ENCODE measurements around the gene GFAP. TPM values are rescaled to one million over a fixed set of nuclear protein-coding genes. Genes with fewer than 3 reads are reported as not detected.

The GFAP gene
- total and polyA plus RNA-seq, 11 donors, result 0.94 to 12.4 (median 5.8) TPM

DNA sequence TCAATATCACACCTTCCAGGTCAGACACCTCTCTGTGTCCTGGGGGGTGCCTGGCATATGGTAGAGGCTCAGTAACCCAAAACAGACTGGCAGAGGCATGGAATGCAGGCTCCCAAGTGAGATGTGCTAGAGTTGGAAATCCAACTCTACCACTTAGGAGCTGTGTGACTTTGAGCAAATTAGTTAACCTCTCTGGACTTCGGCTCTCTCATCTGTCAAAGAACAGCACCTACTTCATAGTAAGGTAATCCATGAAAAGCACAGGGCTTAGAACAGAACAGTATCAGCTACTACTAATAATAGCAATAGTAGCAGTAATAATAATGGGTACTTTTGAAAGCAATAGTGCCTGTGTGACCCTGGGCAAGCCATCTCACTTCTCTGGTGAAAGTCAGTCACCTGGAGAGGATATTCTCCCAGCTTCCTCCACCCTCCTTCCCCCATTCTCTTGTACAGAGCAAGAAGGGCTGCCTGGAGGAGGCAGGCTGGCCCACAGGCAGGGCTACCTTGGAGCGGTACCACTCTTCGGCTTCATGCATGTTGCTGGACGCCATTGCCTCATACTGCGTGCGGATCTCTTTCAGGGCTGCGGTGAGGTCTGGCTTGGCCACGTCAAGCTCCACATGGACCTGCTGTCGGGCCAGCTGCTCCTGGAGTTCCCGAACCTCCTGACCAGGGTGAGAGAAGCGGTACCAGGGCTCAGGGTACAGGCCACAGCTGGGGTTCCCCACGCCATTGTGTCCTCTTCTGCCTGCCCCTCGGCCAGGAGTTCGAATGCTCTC is 2.3 kb downstream of the GFAP start:
- no peak for ATAC-seq
- Histone ChIP-seq H3K4me1 (peaks cover 0 to 35% (median 16%) of the 10 kb centered on the region in 12 donors), H3K36me3 (no peaks in the 10 kb centered on the region), H3K27me3 (peaks cover 0 to 25% (median 0%) of the 10 kb centered on the region in 9 donors), H3K9me3 (no peaks in the 10 kb centered on the region), H3K4me3 (no peak overlapping the region), H3K27ac (no peak overlapping the region)
- DNase-seq, result no peak
- intact Hi-C loops (cut with DNase I), result loop anchor here in 5 of 10 donors (10.0 kb wide), 2 partner anchors 182 to 282 kb away; no protein-coding TSS in a partner anchor
- no peak for TF ChIP-seq POLR2A (IDR thresholded peaks at IDR 0.05)
- 82 to 85% (median 83%) methylated on average over 14 of the region's 14 CpGs for whole genome bisulfite sequencing, 4 donors

DNA sequence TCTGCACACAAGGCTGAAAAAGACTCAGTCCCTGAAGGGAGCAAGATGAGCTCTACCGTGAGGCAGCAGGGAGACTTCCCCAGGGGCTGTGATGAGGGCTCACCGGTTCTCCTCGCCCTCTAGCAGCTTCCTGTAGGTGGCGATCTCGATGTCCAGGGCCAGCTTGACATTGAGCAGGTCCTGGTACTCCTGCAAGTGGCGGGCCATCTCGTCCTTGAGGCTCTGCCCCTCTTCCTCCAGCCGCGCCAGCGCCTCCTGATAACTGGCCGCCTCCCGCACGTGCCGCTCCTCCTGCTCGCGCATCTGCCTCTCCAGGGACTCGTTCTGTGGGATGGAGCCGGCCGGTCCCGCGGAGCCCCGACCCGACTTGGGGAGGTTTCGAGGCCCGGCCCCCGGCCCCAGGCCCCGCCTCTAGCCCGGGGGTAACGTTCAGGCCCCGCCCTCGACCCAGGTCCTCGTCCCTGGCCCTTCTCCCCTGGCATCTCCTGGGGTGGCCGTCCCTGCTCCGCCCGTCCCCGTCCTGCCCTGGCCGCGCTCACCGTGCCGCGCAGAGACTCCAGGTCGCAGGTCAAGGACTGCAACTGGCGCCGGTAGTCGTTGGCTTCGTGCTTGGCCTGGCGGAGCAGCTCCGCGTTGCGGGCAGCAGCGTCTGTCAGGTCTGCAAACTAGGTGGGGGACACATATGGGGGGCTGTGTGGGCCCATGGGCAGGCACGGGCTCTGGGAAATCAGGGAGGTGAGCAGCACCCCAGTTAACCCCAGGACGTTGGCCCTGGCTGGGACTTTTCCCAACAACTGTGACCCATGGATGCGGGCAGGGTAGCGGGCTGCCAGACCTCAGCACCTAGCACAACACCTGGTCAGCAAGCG is 3.9 kb downstream of the GFAP start:
- H3K4me3 ChIP-seq, result peak overlapping the region in 10 of 12 donors; percentile 17 to 50 (median 42)
- H3K27ac ChIP-seq, result peak overlapping the region in 8 of 12 donors; percentile 33 to 59 (median 53)
- intact Hi-C loops (cut with DNase I), result loop anchor here in 5 of 10 donors (10.0 kb wide), 2 partner anchors 183 to 283 kb away; no protein-coding TSS in a partner anchor
- peak; percentile 56 to 86 (median 78) for ATAC-seq
- peaks cover 0 to 25% (median 0%) of the 10 kb centered on the region in 9 donors for H3K27me3 ChIP-seq
- 12 to 14% (median 13%) methylated on average over 36 to 56 of the region's 56 CpGs for WGBS, 4 donors
- peaks cover 0 to 23% (median 9%) of the 10 kb centered on the region in 12 donors for H3K4me1 ChIP-seq
- DNase-seq, result peak; percentile 63 to 80 (median 74)
- no peaks in the 10 kb centered on the region for H3K36me3 ChIP-seq
- no peaks in the 10 kb centered on the region for H3K9me3 ChIP-seq
- TF ChIP-seq POLR2A (IDR thresholded peaks at IDR 0.05), result no peak
- TF ChIP-seq CTCF (IDR thresholded peaks at IDR 0.05), result peak; percentile 21 to 69 (median 54)

DNA sequence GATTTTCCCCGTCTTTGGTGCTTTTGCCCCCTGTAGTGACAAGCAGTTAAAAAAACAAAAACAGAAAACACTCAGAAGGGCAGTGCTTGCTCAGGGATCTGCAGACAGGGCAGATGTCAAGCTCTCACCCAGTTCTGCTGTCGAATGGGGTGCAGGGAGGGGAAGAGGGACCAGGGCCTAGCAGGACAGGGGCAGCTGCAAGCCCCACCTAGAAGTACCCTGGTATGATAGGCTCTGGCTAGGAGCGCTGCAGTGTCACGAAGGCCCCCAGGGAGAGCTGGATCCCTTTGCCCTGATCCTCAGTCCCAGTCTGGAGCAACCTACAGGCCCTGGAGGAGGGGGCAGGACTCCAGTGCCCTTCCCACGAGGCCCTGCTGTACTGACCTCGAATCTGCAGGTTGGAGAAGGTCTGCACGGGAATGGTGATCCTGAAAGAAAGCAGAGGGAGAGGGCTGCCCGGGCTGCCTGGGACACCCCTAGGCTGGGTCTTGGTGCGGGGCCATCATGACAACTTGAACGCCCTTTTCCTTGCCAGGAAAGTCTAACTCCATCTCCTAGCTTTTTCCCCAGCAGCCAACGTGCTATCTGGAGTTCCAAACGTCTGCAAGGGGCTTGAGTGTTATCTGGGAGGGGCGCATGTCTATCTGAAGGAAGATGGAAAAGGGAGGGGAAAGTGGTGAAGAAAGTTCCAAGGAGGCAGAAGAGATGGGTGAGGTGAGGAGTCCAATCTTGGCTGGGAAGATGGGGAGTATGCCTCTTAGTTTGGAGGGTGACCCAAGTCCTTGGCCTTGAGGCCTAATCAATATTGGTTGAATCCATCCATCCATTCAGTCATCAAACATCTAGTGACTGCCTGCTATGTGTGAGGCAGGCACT is 4.8 kb downstream of the GFAP start:
- peaks cover 0 to 25% (median 0%) of the 10 kb centered on the region in 9 donors for H3K27me3 ChIP-seq
- intact Hi-C loops (cut with DNase I), result loop anchor here in 5 of 10 donors (10.0 kb wide), 2 partner anchors 184 to 284 kb away; no protein-coding TSS in a partner anchor
- no peaks in the 10 kb centered on the region for H3K9me3 ChIP-seq
- DNase-seq (no peak), ATAC-seq (no peak)
- H3K4me3 ChIP-seq, result peak overlapping the region in 5 of 12 donors; percentile 33 to 48 (median 41)
- TF ChIP-seq POLR2A (IDR thresholded peaks at IDR 0.05) (no peak), CTCF (IDR thresholded peaks at IDR 0.05) (no peak)
- H3K27ac ChIP-seq, result peak overlapping the region in 2 of 12 donors; percentile 43 to 58
- 80 to 90% (median 85%) methylated on average over 11 to 13 of the region's 13 CpGs for WGBS, 4 donors
- no peaks in the 10 kb centered on the region for H3K36me3 ChIP-seq
- H3K4me1 ChIP-seq, result peaks cover 0 to 20% (median 6%) of the 10 kb centered on the region in 12 donors

DNA sequence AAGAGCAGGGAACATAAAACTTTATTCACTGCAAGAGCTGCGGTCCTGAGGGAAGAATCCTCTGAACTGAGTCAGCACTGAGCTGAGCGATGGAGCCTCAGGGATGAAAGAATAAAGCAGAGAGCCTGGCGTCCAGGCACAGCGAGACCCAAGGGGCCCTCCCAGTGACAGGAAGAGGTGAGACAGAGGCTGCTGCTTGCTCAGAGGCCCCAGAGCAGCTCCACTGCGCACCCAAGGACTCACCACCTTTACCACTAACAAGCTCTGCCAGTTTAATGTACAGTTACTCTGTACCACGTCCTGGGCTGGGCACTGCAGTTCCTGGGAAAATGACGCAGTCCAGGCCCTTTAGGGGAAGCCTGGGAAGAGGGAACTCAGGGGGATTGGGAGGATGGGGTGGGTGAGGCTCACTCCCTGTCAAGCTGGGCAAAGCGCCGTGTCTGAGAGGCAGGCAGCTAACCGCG is 5.6 kb downstream of the GFAP start:
- Histone ChIP-seq H3K27ac (no peak overlapping the region), H3K36me3 (no peaks in the 10 kb centered on the region), H3K4me3 (no peak overlapping the region), H3K27me3 (peaks cover 0 to 25% (median 0%) of the 10 kb centered on the region in 9 donors), H3K4me1 (peaks cover 0 to 21% (median 6%) of the 10 kb centered on the region in 12 donors), H3K9me3 (no peaks in the 10 kb centered on the region)
- ATAC-seq, result no peak
- 75 to 84% (median 80%) methylated on average over 11 of the region's 11 CpGs for WGBS, 4 donors
- no peak for DNase-seq
- intact Hi-C loops (cut with DNase I), result loop anchor here in 5 of 10 donors (10.0 kb wide), 2 partner anchors 185 to 285 kb away; no protein-coding TSS in a partner anchor
- TF ChIP-seq CTCF (IDR thresholded peaks at IDR 0.05) (no peak), POLR2A (IDR thresholded peaks at IDR 0.05) (no peak)

Measured in heart left ventricle (tissue), 16 donors.